Endometrial microvascular endothelial cells (primary cell): ENCODE data around the gene CWC15. TPM values are rescaled to one million over a fixed set of nuclear protein-coding genes. Genes with fewer than 3 reads are reported as not detected.
"Not testable (repeated sequence)": the region's sequence is repeated elsewhere in the genome, so short reads cannot be mapped to it uniquely, and the experiment has no call there.

Source experiments
- in situ Hi-C: cut with HindIII; loops from 2 replicates; pipeline ENCODE4 v1.10.0; 2017; ENCODE audit warnings: low sequenced_read_pairs, low pct_unique_long_range_greater_than_20kb; ENCODE audit errors: inconsistent ontology term
- total RNA-seq: library from RNA; depleted of rRNA; stranded (reverse); fragments of >200 nt; gene quantifications from one replicate; pipeline ENCODE4 v1.2.3, GENCODE V29; 2015; ENCODE audit errors: inconsistent ontology term

Gene CWC15
- total RNA-seq, 1 donor from 2014 or later = 42.7 TPM

- in situ Hi-C loops = no loop called here
These were observed 14.2 kb downstream of the CWC15 start for GRCh38 chr11:94959179-94959578.

GRCh38 chr11:94958121-94958696 lies 15.1 kb downstream of the CWC15 start:
- in situ Hi-C loops = no loop called here

- in situ Hi-C loops = no loop called here
These were observed 16.4 kb downstream of the CWC15 start for GRCh38 chr11:94956963-94957362.

GRCh38 chr11:94954753-94955152 lies 18.6 kb downstream of the CWC15 start:
- in situ Hi-C loops = no loop called here

- in situ Hi-C loops = no loop called here
These were observed 25.2 kb downstream of the CWC15 start for GRCh38 chr11:94948070-94948617.

- in situ Hi-C loops = no loop called here
These were observed 26.5 kb downstream of the CWC15 start for GRCh38 chr11:94946812-94947211.

- in situ Hi-C loops = no loop called here
These were observed 32.2 kb downstream of the CWC15 start for GRCh38 chr11:94941131-94941530.

GRCh38 chr11:94939346-94939745 lies 34.0 kb downstream of the CWC15 start:
- in situ Hi-C loops = no loop called here

- in situ Hi-C loops = no loop called here
These were observed 35.0 kb downstream of the CWC15 start for GRCh38 chr11:94938095-94939055.

- in situ Hi-C loops = no loop called here
These were observed 38.5 kb downstream of the CWC15 start for GRCh38 chr11:94934846-94935245.

GRCh38 chr11:94934362-94934761 lies 39.0 kb downstream of the CWC15 start:
- in situ Hi-C loops = no loop called here

GRCh38 chr11:94933223-94934130 lies 39.9 kb downstream of the CWC15 start:
- in situ Hi-C loops = no loop called here

- in situ Hi-C loops = no loop called here
These were observed 40.9 kb downstream of the CWC15 start for GRCh38 chr11:94932503-94932902.

GRCh38 chr11:94932072-94932471 lies 41.3 kb downstream of the CWC15 start:
- in situ Hi-C loops = not testable (repeated sequence)

GRCh38 chr11:94928117-94928990 lies 45.0 kb downstream of the CWC15 start:
- in situ Hi-C loops = no loop called here

- in situ Hi-C loops = no loop called here
These were observed 46.6 kb downstream of the CWC15 start for GRCh38 chr11:94926698-94927237.

- in situ Hi-C loops = no loop called here
These were observed 47.1 kb downstream of the CWC15 start for GRCh38 chr11:94926271-94926625.
